Activated CD4-positive, alpha-beta T cell treated with anti-CD3 and anti-CD28 coated beads, Interleukin-2, amount 50 U/mL, for 48 hours (primary cell): ENCODE measurements around the gene CHN2.
"Not testable (repeated sequence)": the region's sequence is repeated elsewhere in the genome, so short reads cannot be mapped to it uniquely, and the experiment has no call there.

Experiments used
- DNase-seq, 2 experiments: peaks; one replicate each; pipeline ENCODE4 v3.0.0-alpha.2; 2020

Gene CHN2

DNA sequence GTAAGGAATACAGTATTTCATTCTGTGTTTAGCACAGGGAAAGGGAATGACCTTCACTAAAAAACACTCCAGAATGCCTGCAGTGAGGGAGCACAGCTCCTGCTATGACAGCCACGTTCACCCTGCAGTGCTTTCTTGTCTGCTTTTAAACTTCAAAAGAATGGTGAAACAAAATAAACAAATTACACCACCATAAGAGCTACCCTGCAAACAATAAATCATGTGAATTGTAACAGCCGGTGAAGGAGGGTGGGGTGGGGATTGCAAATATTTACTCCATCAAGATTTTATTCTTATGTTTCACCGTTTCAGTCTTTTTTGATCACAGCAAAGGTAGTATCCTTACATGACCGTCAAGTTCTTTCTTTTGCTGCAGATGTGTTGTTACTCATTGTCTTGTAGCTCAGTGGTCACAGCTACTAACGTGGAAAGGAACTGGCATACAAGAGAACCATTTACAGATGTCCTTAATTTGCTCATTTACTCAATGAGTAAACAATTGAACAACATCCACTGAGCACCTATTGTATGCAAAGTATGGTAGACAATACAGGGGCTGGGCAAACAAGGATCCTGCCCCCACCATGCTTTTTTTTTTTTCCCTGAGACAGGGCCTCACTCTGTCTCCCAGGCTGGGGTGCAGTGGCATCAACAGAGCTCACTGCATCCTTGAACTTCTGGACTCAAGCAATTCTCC, 4.1 kb upstream of the CHN2 start:
- no peak for DNase-seq

DNA sequence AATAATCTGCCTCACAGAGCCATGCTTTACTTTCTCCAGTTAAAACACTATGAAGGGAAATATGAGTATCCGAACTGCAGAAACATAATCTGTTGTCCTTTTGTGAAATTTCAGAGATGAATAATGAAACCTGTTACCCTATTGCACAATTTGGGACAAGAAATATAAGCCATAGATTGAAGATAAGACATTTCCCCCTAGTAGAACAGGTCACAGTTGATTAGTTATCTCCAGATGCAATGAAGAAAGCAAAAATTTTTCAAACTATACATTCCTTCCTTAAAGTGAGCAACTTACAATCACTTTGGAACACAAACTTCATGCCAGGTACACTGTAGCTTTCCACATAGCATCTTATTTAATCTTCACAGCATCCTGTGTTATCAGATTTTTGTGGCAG, 2.3 kb upstream of the CHN2 start:
- DNase-seq: no peak

DNA sequence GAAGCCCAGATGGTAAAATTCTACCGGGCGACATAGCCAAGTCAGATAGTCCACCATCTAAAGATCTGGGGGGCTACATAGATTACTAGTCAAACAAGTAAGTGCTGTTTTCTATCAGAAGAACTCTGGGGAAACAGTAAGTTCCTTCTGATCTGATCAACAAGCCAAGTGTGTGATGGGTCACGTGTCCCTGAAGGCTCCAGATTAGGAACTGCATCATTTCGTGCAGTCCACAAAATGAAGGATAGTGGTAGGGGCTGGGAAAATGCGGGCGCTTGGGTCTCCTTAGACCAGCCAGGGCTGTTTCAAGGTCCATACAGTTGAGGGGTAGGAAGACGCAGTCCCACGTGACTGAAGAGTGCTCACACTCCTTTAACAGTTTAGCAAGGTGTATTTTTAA, 1.8 kb upstream of the CHN2 start:
- DNase-seq: no peak

DNA sequence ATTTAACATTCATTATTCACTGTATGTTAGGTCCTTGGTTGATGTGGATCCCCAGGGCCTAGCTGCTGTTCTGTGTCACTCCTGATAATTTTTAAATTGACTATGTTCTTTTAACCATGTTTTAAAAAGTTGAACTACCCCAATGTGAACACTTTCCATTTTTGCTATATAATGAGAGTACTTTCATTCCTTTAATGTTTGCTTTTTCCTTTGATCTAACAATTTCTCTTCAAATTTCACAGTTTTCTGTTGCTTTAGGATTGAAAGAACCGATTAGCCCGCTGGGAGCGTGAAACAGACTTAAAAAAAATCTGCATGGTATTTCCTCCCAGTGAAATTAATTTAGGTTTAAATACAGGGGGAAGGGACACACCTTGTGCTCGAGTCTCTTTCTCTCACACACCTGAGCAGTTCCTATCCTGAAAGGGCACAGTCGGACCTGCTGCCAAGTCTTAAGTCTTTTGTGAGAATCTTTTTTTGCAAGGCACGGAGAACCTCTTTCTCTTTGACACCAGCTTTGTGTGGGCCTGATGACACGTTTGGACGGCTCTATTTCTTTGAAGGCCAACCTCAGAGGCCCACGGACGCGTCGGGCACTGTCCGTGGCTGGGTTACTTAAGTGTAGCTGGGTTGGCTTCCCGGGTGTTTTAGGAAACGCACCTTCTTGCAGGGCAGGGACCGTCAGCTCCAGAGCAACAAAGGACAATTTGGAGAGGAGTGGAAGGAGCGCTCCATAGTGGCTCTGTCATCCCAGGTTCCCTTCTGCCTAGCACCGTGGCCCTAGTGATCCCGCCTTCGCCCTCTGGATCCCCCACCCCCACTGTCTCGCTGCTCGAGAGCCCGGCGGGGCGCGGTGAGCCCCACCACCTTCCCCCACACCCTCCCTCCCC, 1.0 kb upstream of the CHN2 start:
- DNase-seq: no peak

DNA sequence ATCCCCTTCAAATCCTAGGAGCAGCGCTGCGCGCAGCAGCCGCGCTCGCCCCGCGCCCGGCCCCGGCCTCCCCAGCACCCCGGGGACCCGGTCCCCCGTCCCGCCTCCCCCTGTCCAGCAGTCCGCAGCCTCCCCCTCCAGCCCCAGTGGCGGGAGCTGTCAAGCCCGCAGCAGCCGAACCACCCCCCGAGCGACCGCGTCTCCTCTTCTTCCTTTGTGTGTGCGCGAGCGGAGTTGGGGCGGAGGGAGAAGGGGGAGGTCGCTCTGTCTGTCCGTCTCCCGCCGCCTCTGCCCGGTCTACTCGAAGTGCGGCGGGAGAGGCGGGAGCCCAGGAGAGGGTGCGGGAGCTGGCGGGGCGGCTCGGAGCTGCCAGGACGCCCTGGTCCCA, 375 bp upstream of the CHN2 start:
- DNase-seq: no peak

DNA sequence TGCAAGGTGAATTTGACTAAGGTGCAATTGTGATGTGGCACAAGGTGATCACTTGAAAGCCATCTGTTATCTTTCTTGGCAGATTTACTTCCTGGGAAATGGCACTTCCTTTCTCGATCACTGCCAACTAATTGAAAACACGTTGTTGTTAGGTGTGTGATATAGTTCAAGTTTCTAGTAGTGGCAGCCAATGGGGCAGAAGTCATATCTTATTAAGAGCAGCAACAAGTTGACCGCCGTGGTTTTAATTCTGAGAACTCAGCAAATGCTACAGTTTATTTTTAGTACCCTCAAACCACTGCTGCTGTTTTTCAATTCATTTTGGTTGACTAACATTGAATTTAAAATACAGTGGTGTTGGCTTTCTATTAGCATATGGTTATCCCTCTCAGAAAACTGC, 1.6 kb downstream of the CHN2 start:
- DNase-seq: no peak

DNA sequence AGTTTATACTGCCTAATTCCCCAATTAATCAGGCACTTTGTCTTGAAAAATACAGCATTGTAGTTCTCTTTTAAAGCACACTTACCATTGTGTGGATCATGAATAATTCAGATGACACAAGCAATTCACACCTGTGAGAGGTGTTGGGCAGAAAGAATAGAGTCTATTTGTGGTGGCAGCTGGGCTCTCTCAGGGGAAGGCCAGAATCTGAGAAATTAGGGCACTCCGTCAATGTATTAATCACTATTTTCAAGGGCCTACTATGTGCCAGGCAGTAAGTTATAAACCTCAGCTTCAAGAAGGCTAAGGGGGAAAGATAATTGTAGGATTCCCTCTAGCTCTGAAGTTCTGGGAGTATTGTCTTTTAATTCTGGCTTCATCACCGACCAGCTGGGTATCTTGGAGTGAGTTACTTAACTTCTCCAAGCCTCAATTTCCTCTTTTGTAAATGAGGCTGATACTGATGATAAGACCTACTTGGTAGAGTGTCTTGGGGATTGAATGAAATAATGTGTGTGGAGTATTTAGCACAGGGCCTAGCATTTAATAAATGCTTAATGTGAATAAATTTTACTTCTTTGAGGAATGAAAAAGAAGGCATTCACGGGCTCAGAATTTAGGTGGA, 2.5 kb downstream of the CHN2 start:
- no peak for DNase-seq

DNA sequence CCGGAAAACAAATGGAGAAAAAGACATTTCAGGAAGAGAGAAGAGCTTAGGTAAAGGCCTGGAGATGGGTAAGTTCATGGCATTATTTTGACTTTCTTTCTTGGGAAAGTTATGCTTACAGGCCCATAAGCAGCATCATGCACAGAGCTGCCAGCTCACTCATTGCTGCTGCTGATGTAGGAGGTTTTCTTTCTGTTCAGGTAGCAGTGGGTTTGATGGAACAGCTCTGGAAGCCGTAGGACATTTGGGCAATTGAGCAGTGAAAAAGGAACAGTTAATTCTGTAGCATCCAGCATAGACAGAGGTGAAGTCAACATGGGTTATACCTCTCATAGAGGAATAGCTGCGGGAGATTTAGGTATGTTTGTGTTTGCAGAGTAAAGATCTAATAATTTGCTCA, 3.3 kb downstream of the CHN2 start:
- DNase-seq: no peak

DNA sequence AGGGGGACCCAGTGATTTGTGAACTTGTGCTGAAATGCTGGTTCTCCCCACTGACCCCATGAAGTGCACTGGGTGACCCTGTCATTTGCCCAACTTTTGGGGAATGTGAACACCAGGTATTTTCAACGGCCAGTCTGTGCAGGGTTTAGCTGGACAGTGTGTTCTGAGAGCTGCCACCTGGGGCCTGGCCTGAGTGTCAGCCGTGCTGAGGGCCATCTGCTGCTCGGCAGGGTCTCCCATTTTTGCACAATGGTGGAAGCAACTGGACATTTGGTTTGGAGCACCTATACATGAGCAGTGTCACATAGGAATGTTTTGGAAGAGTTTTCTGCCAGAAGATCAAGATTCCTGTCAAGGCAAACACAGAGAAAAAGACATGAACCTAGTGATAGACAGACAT, 5.2 kb downstream of the CHN2 start:
- no peak for DNase-seq

DNA sequence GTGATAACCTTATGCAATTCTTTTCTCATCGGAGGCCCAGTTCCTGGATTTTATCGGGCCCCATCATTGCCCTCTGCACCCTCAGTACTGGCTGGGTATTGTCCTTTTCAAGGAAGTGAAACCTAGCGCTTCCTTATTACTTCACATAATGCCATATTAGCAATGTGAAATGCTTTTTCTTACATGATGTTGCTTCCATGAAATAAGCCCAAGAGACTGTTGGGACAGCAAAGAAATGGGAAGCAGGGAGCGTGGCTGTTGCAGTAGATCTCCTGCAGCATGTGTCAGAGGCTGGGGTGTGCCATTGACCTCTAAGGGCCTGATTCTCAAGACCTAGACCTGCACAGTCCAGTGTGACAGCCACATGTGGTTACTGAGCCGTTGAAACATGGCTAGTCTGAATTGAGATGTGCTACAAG, 8.1 kb downstream of the CHN2 start:
- no peak for DNase-seq

DNA sequence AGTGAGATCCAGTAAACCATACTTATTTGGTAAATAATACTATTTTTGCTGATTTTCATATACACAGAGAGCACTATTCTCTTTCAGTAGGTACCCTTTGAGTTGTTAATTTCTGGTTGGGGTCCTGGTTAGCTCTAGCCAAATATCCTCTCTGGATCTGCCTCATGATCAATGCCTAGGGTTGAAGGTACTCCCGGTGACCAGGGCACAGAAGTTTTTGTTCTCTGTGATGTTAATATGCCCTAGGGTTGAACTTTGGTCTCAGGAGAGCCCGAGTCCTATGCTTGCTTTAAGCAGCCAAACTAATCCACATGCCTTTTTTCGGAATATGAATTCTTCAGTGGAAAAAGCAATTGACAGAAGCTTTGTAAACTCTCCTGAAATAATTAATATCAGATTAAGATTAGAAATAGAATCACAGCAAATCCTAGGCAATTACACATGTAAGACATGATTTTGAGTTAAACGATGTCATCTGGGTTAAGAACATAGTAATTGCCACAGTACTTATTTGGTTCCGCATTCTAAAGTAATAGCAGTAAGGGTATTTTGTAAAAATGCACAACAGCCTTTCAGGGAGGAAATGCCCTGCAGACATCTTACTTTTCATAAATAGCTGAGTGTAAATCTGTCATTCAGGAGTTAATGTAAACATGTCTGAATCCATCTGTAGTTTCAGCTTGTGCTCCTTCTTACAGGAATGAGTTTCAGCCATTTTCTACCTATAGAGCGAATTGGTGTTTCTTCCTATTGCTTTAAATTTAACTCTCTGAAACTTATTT, 10.1 kb downstream of the CHN2 start:
- DNase-seq: no peak

DNA sequence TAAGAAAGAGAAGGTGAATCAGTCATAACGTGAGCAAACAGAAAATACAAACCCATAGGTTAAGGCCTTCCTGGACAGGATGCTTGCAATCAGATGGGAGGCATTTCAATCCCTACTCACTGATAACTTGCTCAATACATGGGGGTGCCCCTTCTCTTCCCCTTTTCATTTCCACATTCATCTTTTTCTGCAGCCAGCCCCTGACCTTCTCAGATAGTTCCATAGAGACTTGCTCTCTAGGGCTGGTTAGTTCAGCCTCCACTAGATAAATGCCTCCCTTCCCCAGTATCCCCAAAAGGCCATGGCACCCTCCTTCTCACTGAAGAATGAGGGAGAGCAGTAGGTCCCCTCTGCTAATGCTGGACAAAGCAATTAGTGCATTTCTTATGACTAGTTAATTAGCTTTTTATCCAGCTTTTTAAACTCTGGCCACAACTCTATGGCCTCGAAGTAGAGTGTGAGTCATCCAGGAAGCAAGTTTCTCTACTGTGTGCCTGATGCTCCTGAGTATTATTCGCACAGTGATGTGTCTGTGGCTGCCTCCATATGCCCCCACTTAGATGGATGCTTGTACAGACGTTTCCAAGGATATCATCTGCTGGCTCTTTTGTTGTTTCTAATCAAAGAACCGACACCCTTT, 12.7 kb downstream of the CHN2 start:
- DNase-seq: no peak

DNA sequence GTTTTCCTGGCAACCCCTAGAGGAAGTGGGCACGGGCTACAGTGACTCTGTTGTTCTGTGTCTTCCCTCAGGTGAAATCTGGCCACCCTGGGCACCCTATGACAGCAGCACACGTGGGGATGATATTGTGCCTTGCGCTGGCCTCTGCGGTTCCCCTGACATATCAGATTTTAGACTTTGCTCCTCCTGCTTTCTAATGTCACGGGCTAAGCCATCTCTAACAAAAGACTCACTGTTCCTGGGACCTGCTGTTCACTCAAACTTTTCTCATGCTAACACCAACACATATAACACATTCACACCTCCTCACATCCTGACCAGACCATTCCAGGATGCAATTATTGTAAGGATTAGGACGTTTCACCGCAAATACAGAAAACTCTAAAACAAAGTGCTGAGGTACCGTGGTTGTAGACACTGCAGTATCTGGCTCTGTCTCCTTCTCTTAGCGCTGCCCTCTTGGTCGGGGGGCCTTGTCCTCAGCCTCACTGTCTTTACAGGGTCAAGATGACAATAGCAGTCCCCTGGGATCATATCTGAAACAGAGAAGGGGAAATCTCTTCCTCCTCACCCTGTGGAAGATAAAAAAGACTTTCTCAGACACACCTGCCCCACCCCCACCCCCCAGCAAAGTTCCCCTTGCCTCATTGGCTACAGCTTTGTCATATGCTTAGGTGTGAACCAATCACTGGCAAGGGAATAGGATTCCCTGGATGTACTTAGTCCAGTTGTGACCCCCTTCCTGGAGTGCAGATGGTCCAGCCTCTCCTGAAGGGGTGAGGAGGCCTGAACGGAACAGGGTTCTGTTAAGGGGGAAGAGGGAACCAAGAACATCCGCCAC, 14.1 kb downstream of the CHN2 start:
- DNase-seq: no peak

DNA sequence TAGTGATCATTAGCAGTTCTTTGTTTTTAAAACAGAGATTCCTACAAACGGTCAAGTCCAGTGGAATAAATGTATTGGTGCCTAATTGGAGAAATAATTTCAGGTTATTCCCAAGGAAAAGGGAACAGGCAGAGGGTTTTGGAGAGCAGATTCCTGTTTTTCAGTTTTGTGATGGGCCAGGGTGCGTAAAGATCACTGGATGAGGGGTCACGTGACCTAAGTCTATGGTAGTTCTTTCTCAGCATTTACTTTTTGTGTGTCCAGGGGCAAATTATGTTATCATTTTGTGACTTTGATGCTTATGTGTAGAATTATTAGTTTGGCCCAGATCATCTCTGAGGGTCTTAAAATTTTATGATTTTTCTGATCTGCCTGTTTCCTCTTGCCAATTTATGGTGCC, 15.2 kb downstream of the CHN2 start:
- no peak for DNase-seq

DNA sequence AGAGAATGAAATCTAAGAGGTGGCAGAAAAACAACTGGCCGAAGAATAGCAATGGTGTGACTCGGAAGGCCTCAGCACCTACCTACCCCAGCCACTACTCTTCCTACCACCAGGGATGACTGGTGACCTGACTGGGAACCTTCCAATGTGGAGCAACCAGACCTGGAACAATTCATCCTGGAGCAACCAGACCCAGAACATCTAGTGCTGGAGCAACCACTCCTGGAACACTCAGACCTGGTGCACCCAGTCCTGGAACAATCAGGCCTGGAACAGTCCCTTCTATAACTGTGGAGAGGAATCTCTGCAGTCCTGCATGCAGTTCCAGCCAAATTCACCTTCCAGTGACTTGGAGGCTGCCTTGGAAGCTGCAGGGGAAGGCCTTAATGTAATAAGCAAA, 18.2 kb downstream of the CHN2 start:
- not testable (repeated sequence) for DNase-seq

DNA sequence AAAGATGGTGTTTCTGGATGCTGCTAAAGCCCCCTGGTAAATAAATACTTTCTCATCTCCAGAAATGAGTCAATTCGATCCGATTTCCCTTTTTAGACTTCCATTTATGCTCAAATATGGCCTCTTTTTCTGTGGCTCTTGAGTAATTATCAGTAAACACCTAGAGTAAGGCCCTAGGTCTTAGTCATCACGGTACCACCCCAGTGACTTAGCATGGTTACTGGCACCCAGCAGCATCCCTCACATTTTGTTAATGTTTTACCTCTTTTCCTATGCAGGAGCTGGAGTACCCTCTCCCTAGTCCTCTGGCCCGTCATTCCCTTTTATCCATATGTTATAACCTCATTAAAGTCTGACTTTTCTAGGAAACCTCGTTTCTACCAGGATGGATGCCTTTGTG, 19.5 kb downstream of the CHN2 start:
- no peak for DNase-seq

DNA sequence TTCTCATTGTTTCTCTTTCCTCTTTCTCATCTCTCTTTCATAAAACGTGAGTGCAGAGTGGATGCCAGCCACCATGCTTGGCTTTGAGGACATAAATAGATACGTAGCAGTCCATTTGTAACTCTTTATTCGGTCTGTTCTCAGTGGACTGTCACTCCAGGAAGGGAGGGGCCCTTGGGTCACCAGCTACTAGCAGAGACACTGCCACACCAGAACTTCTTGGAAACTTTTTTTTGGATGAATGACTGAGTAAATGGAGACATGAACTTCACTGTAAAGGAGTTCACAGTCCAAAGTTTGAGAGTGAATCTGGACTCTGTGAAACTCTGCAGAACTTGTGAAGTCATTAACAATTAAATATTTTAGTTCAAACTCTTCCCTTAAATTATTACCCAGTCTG, 20.2 kb downstream of the CHN2 start:
- DNase-seq: no peak

DNA sequence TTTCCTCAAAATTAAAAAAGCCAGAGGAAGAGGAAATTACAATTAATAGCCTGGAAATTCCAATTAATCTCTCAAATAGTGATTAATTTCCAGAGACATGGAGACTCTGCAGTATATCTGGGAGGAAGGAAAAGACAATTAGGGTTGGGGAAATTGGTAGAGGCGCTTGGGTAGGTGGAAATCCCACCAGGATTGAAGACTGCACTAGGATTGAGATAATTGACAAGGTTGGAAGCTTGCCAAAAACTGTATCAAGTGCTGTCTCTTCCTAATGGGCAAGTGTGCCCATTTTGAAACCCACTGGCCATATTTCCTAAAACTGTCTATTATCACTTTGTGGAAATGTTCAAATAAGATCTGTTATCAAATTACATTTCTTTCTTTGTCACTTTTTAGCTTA, 21.6 kb downstream of the CHN2 start:
- DNase-seq: no peak

DNA sequence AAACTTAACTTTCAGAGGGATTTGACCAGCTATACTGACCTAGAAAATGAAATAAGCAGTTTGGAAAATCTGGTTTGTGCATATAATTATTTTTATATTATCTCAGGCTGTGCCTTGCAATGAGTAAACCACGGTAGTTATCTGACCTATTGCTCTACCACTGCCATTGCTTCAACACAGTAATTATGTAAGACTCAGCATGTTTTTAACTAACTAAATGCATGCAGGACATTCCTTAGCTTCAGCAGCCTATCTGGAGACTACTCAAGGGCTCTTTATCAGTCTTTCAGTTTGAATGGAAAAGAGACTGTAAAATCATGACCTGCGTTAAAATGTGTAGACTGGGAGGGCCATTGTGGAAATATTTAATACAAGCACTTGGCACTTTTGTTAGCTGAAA, 22.5 kb downstream of the CHN2 start:
- DNase-seq: no peak

DNA sequence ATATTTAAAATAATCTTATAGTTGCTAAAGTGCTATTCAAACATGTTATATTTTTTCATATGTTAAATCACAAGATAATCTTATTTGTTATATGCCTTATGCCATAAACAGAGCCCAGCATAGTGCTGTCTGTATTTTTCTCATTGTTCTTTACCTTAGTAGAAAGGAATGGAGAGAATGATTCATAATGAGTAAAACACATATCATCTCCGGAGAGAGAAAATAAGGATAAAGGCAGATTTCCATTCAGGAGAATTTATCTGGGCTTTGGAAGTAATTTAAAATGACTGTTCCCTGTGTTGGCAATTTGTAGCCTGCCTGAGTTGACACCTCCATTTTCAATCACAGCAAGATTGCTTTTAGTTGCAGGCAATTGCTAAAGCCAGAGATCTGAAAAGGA, 30.2 kb downstream of the CHN2 start:
- DNase-seq: no peak

DNA sequence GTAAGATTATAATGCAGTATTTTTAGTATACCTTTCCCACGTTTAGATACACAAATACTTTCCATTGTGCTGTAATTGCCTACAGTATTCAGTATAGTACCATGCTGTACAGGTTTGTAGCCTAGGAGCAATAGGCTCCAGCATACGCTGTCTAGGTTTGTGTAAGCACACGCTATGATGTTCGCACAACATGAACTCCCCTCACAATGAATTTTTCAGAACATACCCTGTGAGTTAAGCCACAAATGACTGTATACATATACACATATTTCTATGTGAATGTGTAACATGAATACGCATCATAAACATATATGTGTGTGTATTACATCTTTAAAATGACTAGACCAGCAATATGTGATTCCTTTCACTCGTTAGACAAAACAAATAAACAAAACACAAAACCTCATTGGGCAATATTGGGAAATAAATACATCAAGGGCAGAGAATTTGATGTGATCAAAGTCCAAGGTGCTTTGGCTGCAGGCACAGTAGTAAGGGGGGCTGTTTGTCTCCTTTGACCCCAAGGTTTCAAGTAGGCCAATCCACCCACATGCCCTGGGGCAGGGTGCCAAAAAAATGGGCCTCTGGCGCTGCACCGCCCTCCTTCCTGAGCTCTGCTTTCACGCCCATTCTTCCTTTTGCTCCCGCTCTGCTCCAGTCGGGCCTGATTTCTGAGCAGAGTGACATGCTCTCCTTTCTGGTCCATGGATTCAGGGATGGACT, 33.9 kb downstream of the CHN2 start:
- DNase-seq: no peak
